ENCODE measurements around the gene XRCC5. TPM values are rescaled to one million over a fixed set of nuclear protein-coding genes. Genes with fewer than 3 reads are reported as not detected.

The XRCC5 gene
- total RNA-seq, 8 experiments from 2014 or later = 203 to 388 (median 245) TPM

DNA sequence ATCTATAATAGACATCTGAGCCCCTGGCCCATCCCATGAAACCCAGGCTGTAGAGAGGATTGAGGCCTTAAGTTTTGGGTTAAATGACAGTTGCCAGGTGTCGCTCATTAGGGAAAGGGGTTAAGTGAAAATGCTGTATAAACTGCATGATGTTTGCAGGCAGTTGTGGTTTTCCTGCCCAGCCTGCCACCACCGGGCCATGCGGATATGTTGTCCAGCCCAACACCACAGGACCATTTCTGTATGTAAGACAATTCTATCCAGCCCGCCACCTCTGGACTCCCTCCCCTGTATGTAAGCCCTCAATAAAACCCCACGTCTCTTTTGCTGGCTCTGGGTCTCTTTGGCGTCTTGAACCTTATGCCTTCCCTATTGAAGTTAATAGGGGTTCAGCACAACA, 110.7 kb downstream of the XRCC5 start:
- ATAC-seq (replicated peaks in 6 of 8) = no peak
- Histone ChIP-seq H3K27ac (no peak overlapping the region), H3K4me1 (replicated peaks in 1 of 2) (peaks cover 0 to 6% of the 10 kb centered on the region in 2 donors), H3K4me3 (no peak overlapping the region)
- in situ Hi-C loops (cut with MboI; ENCODE audit: low pct_unique_long_range_greater_than_20kb in 2 of 9, low sequenced_read_pairs in 9 of 9, unreplicated experiment in 9 of 9) = no loop called here
- WGBS, 10 experiments = 80 to 100% (median 95%) methylated on average over 1 to 5 of the region's 6 CpGs; no CpG with 5 or more reads in 5 of the 10 experiments

DNA sequence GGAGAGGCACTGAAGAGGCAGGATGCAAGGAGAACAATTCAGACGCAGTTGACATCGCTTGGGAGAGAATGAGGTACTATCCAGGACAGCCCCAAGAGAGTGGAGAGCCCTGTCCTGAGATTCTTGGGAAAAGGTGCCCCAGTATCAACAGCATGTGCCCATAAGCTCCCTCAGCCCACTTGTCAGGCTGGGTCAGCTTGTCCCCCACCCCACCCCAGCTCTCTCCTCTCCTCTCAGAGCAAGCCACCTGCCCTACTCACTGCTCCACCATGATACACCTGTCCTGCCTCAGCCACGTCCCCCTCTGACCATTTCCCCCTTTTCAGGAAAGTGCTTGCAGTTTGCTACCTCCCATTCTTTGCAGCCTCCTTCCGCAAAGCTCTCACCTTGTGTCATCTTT, 111.8 kb downstream of the XRCC5 start:
- 60 to 90% (median 85%) methylated on average over 1 to 3 of the region's 4 CpGs; no CpG with 5 or more reads in 4 of the 10 experiments for WGBS, 10 experiments
- Histone ChIP-seq H3K4me1 (replicated peaks in 1 of 2) (peaks cover 0 to 6% of the 10 kb centered on the region in 2 donors), H3K27ac (no peak overlapping the region), H3K4me3 (no peak overlapping the region)
- in situ Hi-C loops (cut with MboI; ENCODE audit: low pct_unique_long_range_greater_than_20kb in 2 of 9, low sequenced_read_pairs in 9 of 9, unreplicated experiment in 9 of 9) = no loop called here
- no peak for ATAC-seq (replicated peaks in 6 of 8)

DNA sequence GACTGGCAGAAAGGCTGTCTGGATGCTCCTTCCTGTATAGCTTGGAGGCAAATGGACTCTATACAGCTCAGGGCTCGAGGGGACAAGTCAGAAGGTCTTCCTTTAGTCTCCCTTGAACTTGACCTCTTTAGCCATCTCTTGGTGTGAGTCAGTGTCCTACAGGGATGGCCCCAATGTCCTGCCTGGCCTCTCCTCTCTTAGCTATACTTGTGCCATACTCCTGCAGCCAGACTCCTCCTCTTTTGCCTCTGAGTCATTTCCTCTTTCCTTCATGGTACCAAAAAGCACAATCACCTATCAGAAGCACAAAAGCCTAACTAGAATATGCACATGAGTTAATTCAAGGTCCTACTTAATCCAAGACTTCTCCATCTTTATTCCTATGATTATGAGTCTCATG, 112.7 kb downstream of the XRCC5 start:
- H3K27ac ChIP-seq = no peak overlapping the region
- peak in 2 of 8 experiments; percentile 23 to 35 for ATAC-seq (replicated peaks in 6 of 8)
- H3K4me1 ChIP-seq (replicated peaks in 1 of 2) = peaks cover 0 to 6% of the 10 kb centered on the region in 2 donors
- in situ Hi-C loops (cut with MboI; ENCODE audit: low pct_unique_long_range_greater_than_20kb in 2 of 9, low sequenced_read_pairs in 9 of 9, unreplicated experiment in 9 of 9) = no loop called here
- no peak overlapping the region for H3K4me3 ChIP-seq
- 0 to 57% (median 57%) methylated on average over 1 of the region's 1 CpG; no CpG with 5 or more reads in 7 of the 10 experiments for WGBS, 10 experiments

DNA sequence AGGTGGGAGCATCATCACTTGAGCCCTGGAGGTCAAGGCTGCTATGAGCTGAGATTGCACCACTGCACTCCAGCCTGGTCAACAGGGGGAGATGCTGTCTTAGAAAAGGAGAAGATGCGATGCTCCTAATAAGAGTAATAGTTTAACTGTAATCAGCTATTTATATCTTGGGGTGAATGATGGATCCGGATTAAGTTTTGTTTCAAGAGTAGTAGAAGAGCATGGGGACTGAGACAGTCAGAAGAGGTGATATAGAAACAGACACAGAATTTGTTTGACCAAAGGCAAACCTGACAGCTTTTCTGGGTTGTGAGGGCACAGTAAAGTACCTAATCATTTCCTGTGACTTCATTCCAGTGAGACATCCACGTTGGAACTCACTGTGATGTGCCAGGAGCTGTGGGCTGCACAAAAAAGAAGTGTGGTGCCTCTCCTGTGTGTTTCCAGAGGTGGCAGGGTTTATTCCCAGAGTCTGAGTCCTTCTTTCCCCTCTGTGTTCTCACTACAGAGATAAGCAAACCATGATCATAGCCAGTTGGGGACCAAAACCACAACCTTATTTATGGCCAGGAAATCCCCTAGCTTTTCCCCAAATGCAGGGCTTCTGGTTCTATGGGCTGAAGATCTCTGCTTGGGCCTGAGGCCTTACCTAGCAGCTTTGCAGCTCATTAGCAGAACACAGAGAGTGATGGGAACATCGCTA, 113.7 kb downstream of the XRCC5 start:
- peak in 4 of 8 experiments; percentile 29 to 48 (median 34) for ATAC-seq (replicated peaks in 6 of 8)

DNA sequence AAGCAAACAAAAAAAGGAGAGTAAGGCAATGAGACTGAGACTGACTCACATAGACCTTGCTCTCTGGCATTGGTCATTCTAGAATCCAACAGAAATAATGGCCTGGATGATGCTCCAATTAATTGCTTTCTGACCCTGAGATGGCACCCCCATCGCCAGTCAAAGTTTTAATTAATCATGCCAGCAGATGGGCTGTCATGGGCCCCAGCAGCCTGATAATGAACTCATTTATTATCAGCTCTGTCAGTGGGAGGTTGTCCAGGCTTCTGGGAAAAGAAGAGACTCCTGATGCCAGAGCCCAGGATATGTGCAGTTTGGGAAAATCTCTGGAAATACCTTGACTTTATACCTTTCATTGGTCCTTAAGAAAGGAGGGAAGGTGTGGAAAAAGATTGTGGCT, 115.2 kb downstream of the XRCC5 start:
- in situ Hi-C loops (cut with MboI; ENCODE audit: low pct_unique_long_range_greater_than_20kb in 2 of 9, low sequenced_read_pairs in 9 of 9, unreplicated experiment in 9 of 9) = no loop called here
- Histone ChIP-seq H3K4me1 (replicated peaks in 1 of 2) (peaks cover 0 to 6% of the 10 kb centered on the region in 2 donors), H3K27ac (no peak overlapping the region), H3K4me3 (no peak overlapping the region)
- ATAC-seq (replicated peaks in 6 of 8) = peak in 5 of 8 experiments; percentile 14 to 71 (median 31)
- 14 to 89% (median 73%) methylated on average over 1 of the region's 1 CpG; no CpG with 5 or more reads in 6 of the 10 experiments for WGBS, 10 experiments

More for the DNA sequence above, 113.7 kb downstream of the XRCC5 start:
- Histone ChIP-seq H3K27ac (no peak overlapping the region), H3K4me3 (no peak overlapping the region), H3K4me1 (replicated peaks in 1 of 2) (peaks cover 0 to 6% of the 10 kb centered on the region in 2 donors)
- in situ Hi-C loops (cut with MboI; ENCODE audit: low pct_unique_long_range_greater_than_20kb in 2 of 9, low sequenced_read_pairs in 9 of 9, unreplicated experiment in 9 of 9) = no loop called here
- 17 to 100% (median 73%) methylated on average over 1 to 4 of the region's 4 CpGs; no CpG with 5 or more reads in 1 of the 10 experiments for WGBS, 10 experiments

DNA sequence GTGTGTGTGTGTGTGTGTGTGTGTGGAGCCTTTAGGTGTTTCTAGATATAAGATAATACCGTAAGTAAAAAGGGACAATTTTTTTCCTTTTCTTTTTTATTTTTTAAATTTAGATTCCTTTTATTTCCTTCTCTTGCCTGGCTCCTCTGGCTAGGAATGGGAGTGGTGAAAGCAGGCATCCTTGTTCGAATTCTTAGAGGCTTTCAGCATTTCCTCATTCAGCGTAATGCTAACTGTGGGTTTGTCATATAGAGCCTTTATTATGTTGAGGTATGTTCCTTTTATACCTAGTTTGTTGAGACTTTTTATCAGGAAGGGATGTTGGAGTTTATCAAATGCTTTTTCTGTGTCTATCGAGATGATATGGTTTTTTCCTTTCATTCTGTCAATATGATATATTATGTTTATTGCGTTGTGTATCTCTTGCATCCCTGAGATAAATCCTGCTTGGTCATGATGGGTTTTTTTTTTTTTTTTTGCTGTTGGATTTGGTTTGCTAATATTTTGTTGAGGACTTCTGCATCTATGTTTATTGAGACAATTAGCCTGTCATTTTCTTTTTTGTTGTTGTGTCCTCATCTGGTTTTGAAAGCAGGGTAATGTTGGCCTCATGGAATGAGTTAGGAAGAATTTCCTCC, 120.2 kb downstream of the XRCC5 start:
- Histone ChIP-seq H3K4me3 (no peak overlapping the region), H3K4me1 (replicated peaks in 1 of 2) (peaks cover 0 to 2% of the 10 kb centered on the region in 2 donors), H3K27ac (no peak overlapping the region)
- in situ Hi-C loops (cut with MboI; ENCODE audit: low pct_unique_long_range_greater_than_20kb in 2 of 9, low sequenced_read_pairs in 9 of 9, unreplicated experiment in 9 of 9) = no loop called here
- peak in 2 of 8 experiments; percentile 64 to 77 for ATAC-seq (replicated peaks in 6 of 8)
- 52 to 93% (median 76%) methylated on average over 3 to 5 of the region's 5 CpGs for WGBS, 10 experiments

DNA sequence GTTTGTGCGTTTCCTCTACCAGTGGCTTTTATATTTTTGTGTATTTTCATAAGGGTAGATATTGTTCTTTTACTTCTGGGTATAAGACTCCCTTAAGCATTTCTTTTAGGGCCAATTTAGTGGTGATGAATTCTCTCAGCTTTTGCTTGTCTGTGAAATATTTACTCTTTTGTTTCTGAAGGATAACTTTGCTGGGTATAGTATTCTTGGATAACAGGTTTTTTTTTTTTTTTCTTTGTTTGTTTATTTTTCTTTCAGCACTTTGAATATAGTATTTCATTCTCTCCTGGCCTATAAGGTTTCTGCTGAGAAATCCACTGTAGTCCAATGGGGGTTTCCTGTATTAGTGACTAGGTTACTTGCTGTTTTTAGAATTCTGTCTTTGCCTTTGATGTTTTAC, 122.7 kb downstream of the XRCC5 start:
- Histone ChIP-seq H3K27ac (no peak overlapping the region), H3K4me3 (no peak overlapping the region), H3K4me1 (replicated peaks in 1 of 2) (no peaks in the 10 kb centered on the region)
- in situ Hi-C loops (cut with MboI; ENCODE audit: low pct_unique_long_range_greater_than_20kb in 2 of 9, low sequenced_read_pairs in 9 of 9, unreplicated experiment in 9 of 9) = no loop called here
- ATAC-seq (replicated peaks in 6 of 8) = no peak
- 0 to 33% (median 0%) methylated on average over 1 of the region's 1 CpG; no CpG with 5 or more reads in 1 of the 10 experiments for whole genome bisulfite sequencing, 10 experiments

DNA sequence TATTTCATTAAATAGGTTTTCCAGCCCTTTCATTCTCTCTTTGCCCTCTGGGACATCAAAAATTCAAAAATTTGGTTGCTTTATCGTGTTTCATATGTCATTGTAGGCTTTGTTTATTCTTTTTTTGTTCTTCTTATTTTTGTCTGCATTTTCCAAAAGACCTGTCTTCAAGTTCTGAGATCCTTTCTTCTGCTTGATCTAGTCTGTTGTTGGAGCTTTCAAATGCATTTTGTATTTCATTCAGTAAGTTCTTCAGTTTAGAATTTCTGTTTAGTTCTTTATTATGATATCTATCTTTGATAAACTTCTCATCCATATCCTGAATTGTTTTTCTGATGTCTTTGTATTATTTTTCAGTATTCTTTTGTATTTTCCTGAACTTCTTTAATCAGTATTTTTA, 123.6 kb downstream of the XRCC5 start:
- Histone ChIP-seq H3K27ac (no peak overlapping the region), H3K4me3 (no peak overlapping the region), H3K4me1 (replicated peaks in 1 of 2) (no peaks in the 10 kb centered on the region)
- in situ Hi-C loops (cut with MboI; ENCODE audit: low pct_unique_long_range_greater_than_20kb in 2 of 9, low sequenced_read_pairs in 9 of 9, unreplicated experiment in 9 of 9) = no loop called here
- WGBS, 10 experiments = 17 to 89% (median 63%) methylated on average over 1 of the region's 1 CpG
- no peak for ATAC-seq (replicated peaks in 6 of 8)

DNA sequence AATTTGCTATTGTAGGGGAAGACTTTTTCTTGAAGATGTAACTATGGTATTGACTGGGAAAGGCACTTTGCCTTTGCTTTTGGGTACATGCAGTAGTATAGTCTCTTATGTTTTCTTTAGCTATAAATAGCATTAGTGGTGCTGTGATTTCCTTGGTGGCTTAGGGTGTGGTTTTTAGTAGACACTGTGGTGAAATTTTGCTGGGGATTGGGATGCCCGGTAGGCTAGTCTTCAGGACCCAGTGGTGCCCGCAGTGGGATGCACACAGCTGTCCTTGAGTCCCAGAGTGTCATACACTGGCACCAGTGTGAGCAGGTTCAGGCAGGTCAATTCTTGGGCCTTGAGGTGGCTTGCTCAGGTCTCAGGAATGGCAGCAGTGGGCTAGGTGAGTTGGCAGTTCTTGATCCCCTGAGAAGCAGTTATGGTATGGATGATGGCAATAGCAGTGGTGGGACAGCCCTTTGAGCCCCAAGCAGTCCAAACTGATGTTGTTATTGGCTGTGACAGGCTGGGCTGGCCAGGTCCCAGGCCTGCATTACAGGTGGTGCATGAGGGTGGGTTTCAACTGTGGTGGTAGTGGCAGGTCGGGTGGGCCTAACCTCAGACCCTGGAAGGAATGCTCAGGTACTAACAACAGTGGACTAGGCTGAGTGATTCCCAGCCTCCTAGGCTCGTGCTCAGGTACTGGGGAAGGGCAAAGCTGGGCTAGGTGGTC, 124.3 kb downstream of the XRCC5 start:
- in situ Hi-C loops (cut with MboI; ENCODE audit: low pct_unique_long_range_greater_than_20kb in 2 of 9, low sequenced_read_pairs in 9 of 9, unreplicated experiment in 9 of 9) = no loop called here
- Histone ChIP-seq H3K4me3 (no peak overlapping the region), H3K4me1 (replicated peaks in 1 of 2) (no peaks in the 10 kb centered on the region), H3K27ac (no peak overlapping the region)
- 50 to 100% (median 94%) methylated on average over 1 to 2 of the region's 4 CpGs; no CpG with 5 or more reads in 6 of the 10 experiments for WGBS, 10 experiments
- ATAC-seq (replicated peaks in 6 of 8) = no peak

DNA sequence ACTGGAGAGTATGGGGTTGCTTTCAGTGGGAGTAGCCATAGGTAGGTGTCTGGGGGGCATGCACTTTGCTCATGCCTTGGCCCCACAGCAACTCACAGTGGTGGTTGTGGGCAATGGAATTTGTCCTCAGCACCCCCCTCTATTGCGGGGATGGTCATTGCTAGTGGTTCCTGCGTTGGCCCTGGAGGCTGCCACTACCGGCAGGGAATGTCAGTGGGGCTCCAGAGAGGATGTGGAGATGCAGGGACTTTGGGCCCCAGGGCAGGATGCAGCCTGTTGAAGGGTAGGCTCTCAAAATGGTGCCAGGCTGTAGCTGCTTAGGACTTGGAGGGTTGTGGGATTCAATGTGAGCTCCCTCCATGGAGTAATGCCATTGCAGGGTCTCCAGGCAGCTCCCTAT, 125.0 kb downstream of the XRCC5 start:
- Histone ChIP-seq H3K4me3 (no peak overlapping the region), H3K4me1 (replicated peaks in 1 of 2) (no peaks in the 10 kb centered on the region), H3K27ac (no peak overlapping the region)
- ATAC-seq (replicated peaks in 6 of 8) = no peak
- WGBS, 10 experiments = 75 to 100% (median 95%) methylated on average over 1 to 3 of the region's 3 CpGs; no CpG with 5 or more reads in 5 of the 10 experiments
- in situ Hi-C loops (cut with MboI; ENCODE audit: low pct_unique_long_range_greater_than_20kb in 2 of 9, low sequenced_read_pairs in 9 of 9, unreplicated experiment in 9 of 9) = no loop called here

DNA sequence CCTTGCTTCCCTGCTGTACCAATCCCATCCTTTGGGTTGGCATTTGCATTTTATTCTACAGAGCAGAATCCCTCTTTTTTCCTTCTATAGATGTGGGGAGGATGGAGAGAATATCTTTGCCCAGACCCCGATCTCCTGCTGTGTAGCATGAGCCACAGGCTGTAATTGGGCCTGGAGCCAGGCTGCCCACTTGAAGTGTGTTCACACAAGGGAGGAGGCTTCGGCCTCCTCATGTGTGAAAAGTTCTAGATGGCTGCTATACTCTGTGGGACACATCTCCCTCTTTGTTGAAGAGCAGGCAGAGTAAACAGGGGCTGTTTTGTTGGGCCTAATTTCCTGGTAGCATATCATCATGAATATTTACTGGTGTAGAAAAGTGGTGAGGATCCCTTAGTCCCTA, 126.3 kb downstream of the XRCC5 start:
- 50 to 83% (median 72%) methylated on average over 1 to 2 of the region's 2 CpGs; no CpG with 5 or more reads in 6 of the 10 experiments for WGBS, 10 experiments
- H3K4me3 ChIP-seq = no peak overlapping the region
- H3K4me1 ChIP-seq (replicated peaks in 1 of 2) = no peaks in the 10 kb centered on the region
- H3K27ac ChIP-seq = no peak overlapping the region
- in situ Hi-C loops (cut with MboI; ENCODE audit: low pct_unique_long_range_greater_than_20kb in 2 of 9, low sequenced_read_pairs in 9 of 9, unreplicated experiment in 9 of 9) = no loop called here
- ATAC-seq (replicated peaks in 6 of 8) = no peak

DNA sequence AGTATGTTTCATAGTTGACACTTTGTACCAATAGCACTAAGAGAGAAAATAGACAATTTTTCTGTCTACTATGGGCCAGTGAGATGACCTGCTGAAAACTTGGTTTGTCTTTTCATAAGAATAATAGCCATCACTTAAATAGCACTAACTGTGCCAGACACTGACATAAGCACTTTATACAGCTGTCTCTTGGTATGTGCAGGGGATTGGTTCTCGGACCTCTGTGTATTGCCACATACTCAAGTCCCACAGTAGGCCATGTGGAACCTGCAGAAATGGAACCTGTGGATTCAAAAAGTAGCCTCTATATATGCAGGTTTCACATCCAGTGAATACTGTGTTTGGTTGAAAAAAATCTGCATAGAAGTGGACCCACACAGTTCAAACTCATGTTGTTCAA, 126.7 kb downstream of the XRCC5 start:
- 80 to 100% (median 100%) methylated on average over 1 of the region's 1 CpG; no CpG with 5 or more reads in 5 of the 10 experiments for WGBS, 10 experiments
- Histone ChIP-seq H3K4me1 (replicated peaks in 1 of 2) (no peaks in the 10 kb centered on the region), H3K4me3 (no peak overlapping the region), H3K27ac (no peak overlapping the region)
- ATAC-seq (replicated peaks in 6 of 8) = no peak
- in situ Hi-C loops (cut with MboI; ENCODE audit: low pct_unique_long_range_greater_than_20kb in 2 of 9, low sequenced_read_pairs in 9 of 9, unreplicated experiment in 9 of 9) = no loop called here

DNA sequence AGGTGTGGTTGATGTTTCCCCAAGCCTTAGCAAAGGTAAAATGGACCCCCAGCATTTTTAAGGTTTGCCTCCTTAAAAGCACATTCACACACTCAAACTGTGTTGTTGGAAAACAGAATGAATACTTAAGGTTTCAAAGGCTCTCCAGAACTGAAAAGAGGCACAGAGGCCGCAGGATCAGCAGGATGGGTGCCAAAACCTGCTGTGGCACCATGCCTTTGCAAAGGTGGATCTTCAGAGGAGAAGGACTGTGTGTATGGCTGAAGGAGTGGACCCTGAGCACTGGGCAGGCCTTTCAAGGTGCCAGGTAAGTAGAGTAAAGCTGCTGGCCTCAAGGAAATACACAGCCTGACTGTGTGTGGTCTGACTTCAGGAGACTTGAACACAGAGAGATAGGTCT, 127.3 kb downstream of the XRCC5 start:
- no peak for ATAC-seq (replicated peaks in 6 of 8)
- H3K27ac ChIP-seq = no peak overlapping the region
- in situ Hi-C loops (cut with MboI; ENCODE audit: low pct_unique_long_range_greater_than_20kb in 2 of 9, low sequenced_read_pairs in 9 of 9, unreplicated experiment in 9 of 9) = no loop called here
- 0% methylated on average over 1 of the region's 1 CpG; no CpG with 5 or more reads in 7 of the 10 experiments for WGBS, 10 experiments
- no peak overlapping the region for H3K4me3 ChIP-seq
- H3K4me1 ChIP-seq (replicated peaks in 1 of 2) = peaks cover 0 to 1% of the 10 kb centered on the region in 2 donors
